H9 (cell line): ENCODE measurements around the gene R3HDML. TPM values are rescaled to one million over a fixed set of nuclear protein-coding genes. Genes with fewer than 3 reads are reported as not detected.

Experiments used
- DNase-seq: peaks from one replicate; pipeline ENCODE4 v3.0.0-alpha.2; 2017
- H2AFZ ChIP-seq: one replicate; pipeline ENCODE4 v1.6.1; 2013; ENCODE audit warnings: mild to moderate bottlenecking, low read length, control low read depth, moderate library complexity
- H2AK5ac ChIP-seq: 2 replicates; pipeline ENCODE4 v1.6.1; 2013; ENCODE audit warnings: low read length, control low read depth, mixed read lengths; ENCODE audit not compliant: insufficient read length
- H2BK120ac ChIP-seq: one replicate; pipeline ENCODE4 v1.6.1; 2013; ENCODE audit warnings: low read depth, mild to moderate bottlenecking, low read length, control low read depth, inconsistent platforms; ENCODE audit not compliant: poor library complexity, severe bottlenecking
- H2BK12ac ChIP-seq: 2 replicates; pipeline ENCODE4 v1.6.1; 2013; ENCODE audit warnings: low read length, control low read depth, mixed read lengths, low read depth; ENCODE audit not compliant: insufficient read length
- H2BK15ac ChIP-seq: 2 replicates; pipeline ENCODE4 v1.6.1; 2013; ENCODE audit warnings: low read depth, low read length, control low read depth
- H2BK20ac ChIP-seq: one replicate; pipeline ENCODE4 v1.6.1; 2013; ENCODE audit warnings: low read depth, mild to moderate bottlenecking, low read length, control low read depth, inconsistent platforms; ENCODE audit not compliant: poor library complexity, severe bottlenecking
- H2BK5ac ChIP-seq: 2 replicates; pipeline ENCODE4 v1.6.1; 2013; ENCODE audit warnings: low read length, control low read depth, mixed read lengths; ENCODE audit not compliant: insufficient read length
- H3K14ac ChIP-seq: 2 replicates; pipeline ENCODE4 v1.6.1; 2013; ENCODE audit warnings: low read length, control low read depth; ENCODE audit not compliant: insufficient read depth
- H3K18ac ChIP-seq: 2 replicates; pipeline ENCODE4 v1.6.1; 2013; ENCODE audit warnings: low read depth, mild to moderate bottlenecking, mixed read lengths, low read length, control low read depth; ENCODE audit not compliant: insufficient read length
- H3K23ac ChIP-seq: 2 replicates; pipeline ENCODE4 v1.6.1; 2013; ENCODE audit warnings: low read length, control low read depth, mixed read lengths, low read depth; ENCODE audit not compliant: insufficient read length
- H3K23me2 ChIP-seq: 2 replicates; pipeline ENCODE4 v1.6.1; 2013; ENCODE audit warnings: low read depth, mild to moderate bottlenecking, mixed read lengths, low read length, control low read depth; ENCODE audit not compliant: insufficient read length, poor library complexity, severe bottlenecking
- H3K27ac ChIP-seq: 2 replicates; pipeline ENCODE4 v1.5.1; 2013; ENCODE audit warnings: low read length, control low read depth, mixed read lengths, low read depth; ENCODE audit not compliant: insufficient read length
- H3K27me3 ChIP-seq: 2 replicates; pipeline ENCODE4 v1.6.1; 2013; ENCODE audit warnings: low read length, control low read depth, inconsistent platforms; ENCODE audit not compliant: insufficient read depth
- H3K4ac ChIP-seq: 2 replicates; pipeline ENCODE4 v1.6.1; 2013; ENCODE audit warnings: low read depth, mild to moderate bottlenecking, control low read depth, inconsistent platforms, low read length, moderate library complexity
- H3K4me1 ChIP-seq: 2 replicates; pipeline ENCODE4 v1.6.1; 2013; ENCODE audit warnings: low read length, control low read depth, inconsistent platforms; ENCODE audit not compliant: insufficient read depth
- H3K4me2 ChIP-seq: 2 replicates; pipeline ENCODE4 v1.6.1; 2013; ENCODE audit warnings: low read length, control low read depth, mixed read lengths; ENCODE audit not compliant: insufficient read length, insufficient read depth
- H3K56ac ChIP-seq: 2 replicates; pipeline ENCODE4 v1.6.1; 2013; ENCODE audit warnings: low read depth, mild to moderate bottlenecking, mixed read lengths, low read length, control low read depth; ENCODE audit not compliant: insufficient read length
- H3K79me1 ChIP-seq: 2 replicates; pipeline ENCODE4 v1.6.1; 2013; ENCODE audit warnings: low read depth, mild to moderate bottlenecking, moderate library complexity, low read length, control low read depth, inconsistent platforms; ENCODE audit not compliant: insufficient read depth, poor library complexity, severe bottlenecking
- H3K79me2 ChIP-seq: 2 replicates; pipeline ENCODE4 v1.6.1; 2013; ENCODE audit warnings: low read length, control low read depth, inconsistent platforms; ENCODE audit not compliant: insufficient read depth
- H3K9ac ChIP-seq: 2 replicates; pipeline ENCODE4 v1.6.1; 2013; ENCODE audit warnings: low read length, control low read depth, mixed read lengths; ENCODE audit not compliant: insufficient read length; ENCODE audit errors: extremely low read depth
- H3K9me3 ChIP-seq: one replicate; pipeline ENCODE4 v1.6.1; 2013; ENCODE audit warnings: low read depth, low read length, inconsistent platforms; ENCODE audit not compliant: control insufficient read depth
- H3T11ph ChIP-seq: one replicate; pipeline ENCODE4 v1.6.1; 2013; ENCODE audit warnings: mild to moderate bottlenecking, low read length, control low read depth, inconsistent platforms
- H4K20me1 ChIP-seq: one replicate; pipeline ENCODE4 v1.6.1; 2013; ENCODE audit not compliant: control insufficient read depth, insufficient read length, insufficient read depth
- H4K5ac ChIP-seq: 2 replicates; pipeline ENCODE4 v1.6.1; 2013; ENCODE audit warnings: low read depth, mild to moderate bottlenecking, mixed read lengths, low read length, control low read depth; ENCODE audit not compliant: insufficient read length
- H4K8ac ChIP-seq: replicated peaks from 2 replicates; pipeline ENCODE4 v1.6.1; 2013; ENCODE audit warnings: low read length, control low read depth, mixed read lengths, low read depth; ENCODE audit not compliant: insufficient read length
- H4K91ac ChIP-seq: 2 replicates; pipeline ENCODE4 v1.6.1; 2013; ENCODE audit warnings: low read depth, mild to moderate bottlenecking, moderate library complexity, mixed read lengths, low read length, control low read depth; ENCODE audit not compliant: insufficient read length
- H3K27ac Mint-ChIP-seq, 3 experiments: 2 replicates in 2 of 3; 3 replicates in 1 of 3; pipeline ENCODE4 v1.8.0; 2020 to 2021; ENCODE audit warnings: mixed read lengths in 3 of 3, mild to moderate bottlenecking in 1 of 3, moderate library complexity in 1 of 3
- H3K27me3 Mint-ChIP-seq: 2 replicates; pipeline ENCODE4 v1.8.0; 2021; ENCODE audit warnings: low read depth, mild to moderate bottlenecking, moderate library complexity, mixed read lengths
- H3K36me3 Mint-ChIP-seq, 3 experiments: 2 replicates in 2 of 3; 3 replicates in 1 of 3; pipeline ENCODE4 v1.8.0; 2020 to 2021; ENCODE audit warnings: low read depth in 3 of 3, mixed read lengths in 3 of 3; ENCODE audit not compliant: insufficient read depth in 1 of 3
- H3K4me1 Mint-ChIP-seq, 2 experiments: 2 replicates each; pipeline ENCODE4 v1.8.0; 2020; ENCODE audit warnings: mixed read lengths in 2 of 2
- H3K4me3 Mint-ChIP-seq, 2 experiments: 2 replicates in 1 of 2; 3 replicates in 1 of 2; pipeline ENCODE4 v1.8.0; 2020 to 2021; ENCODE audit warnings: mild to moderate bottlenecking in 2 of 2, mixed read lengths in 2 of 2, moderate library complexity in 1 of 2
- H3K9me3 Mint-ChIP-seq, 2 experiments: 2 replicates in 1 of 2; 3 replicates in 1 of 2; pipeline ENCODE4 v1.8.0; 2020; ENCODE audit warnings: mild to moderate bottlenecking in 2 of 2, mixed read lengths in 2 of 2, moderate library complexity in 1 of 2
- CTCF ChIP-seq: fragments of 200-600 bp; sonication (generic); conservative IDR thresholded peaks from 3 replicates; pipeline ENCODE4 v1.8.0; 2021; ENCODE audit warnings: antibody characterized with exemption, mild to moderate bottlenecking
- WGBS: extraction: QIAGEN DNeasy Blood & Tissue Kit; methylation state at CpG from one replicate; pipeline ENCODE4 v1.1.7; 2013; ENCODE audit warnings: missing lambda C conversion rate, low lambda C conversion rate, mixed read lengths; ENCODE audit not compliant: insufficient read length; ENCODE audit errors: extremely low coverage; 5-methylcytosine and 5-hydroxymethylcytosine counted together
- total RNA-seq: library from RNA; stranded (reverse); gene quantifications from 2 replicates; pipeline ENCODE4 v1.2.1, GENCODE V29; 2021

R3HDML gene
- total RNA-seq, 1 experiment from 2014 or later, result not detected

DNA sequence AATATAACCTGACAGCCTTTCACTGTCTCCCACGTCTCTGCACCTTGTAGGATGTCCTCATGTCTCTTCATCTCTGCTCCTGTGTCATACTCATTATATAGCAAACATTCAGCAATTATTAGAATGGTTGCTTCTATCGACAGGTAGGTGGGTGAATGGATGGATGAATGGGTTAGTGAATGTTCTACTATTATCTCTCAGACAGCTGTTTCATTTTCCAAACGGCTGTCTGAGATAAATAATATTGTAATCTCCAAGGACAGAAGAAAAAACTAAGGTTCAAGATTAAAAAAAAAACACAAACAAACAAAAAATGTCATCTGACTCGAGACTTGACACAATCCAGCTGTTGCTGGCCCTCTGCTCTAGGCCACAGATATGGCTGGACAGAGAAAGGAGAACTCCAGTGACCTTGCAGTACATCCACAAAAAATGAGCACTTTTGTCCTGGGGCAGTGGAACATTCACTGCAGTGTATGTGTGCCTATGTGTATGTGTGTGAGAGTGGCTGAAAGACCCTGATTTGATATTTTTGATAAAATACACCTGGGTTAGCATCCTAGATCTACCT, 20.8 kb downstream of the R3HDML start:
- H3K27me3 Mint-ChIP-seq, result peaks cover 2% of the 10 kb centered on the region
- peaks cover 0 to 5% of the 10 kb centered on the region in 2 experiments; a peak in 1 of 4 replicates for H3K4me1 Mint-ChIP-seq
- no peak overlapping the region for H3K27ac ChIP-seq

More for the DNA sequence above, 20.8 kb downstream of the R3HDML start:
- no peak overlapping the region for H3K56ac ChIP-seq
- TF ChIP-seq CTCF, result no peak
- no peak overlapping the region for H2AFZ ChIP-seq
- Mint-ChIP-seq H3K4me3 (no peak overlapping the region), H3K9me3 (no peaks in the 10 kb centered on the region; a peak in 1 of 5 replicates), H3K27ac (no peak overlapping the region), H3K36me3 (no peaks in the 10 kb centered on the region)
- H3K4me2 ChIP-seq, result no peak overlapping the region
- H3K4me1 ChIP-seq, result no peaks in the 10 kb centered on the region
- no peaks in the 10 kb centered on the region for H4K20me1 ChIP-seq
- H2BK12ac ChIP-seq, result no peak overlapping the region
- H2AK5ac ChIP-seq, result no peak overlapping the region
- no peak overlapping the region for H4K91ac ChIP-seq
- H3K27me3 ChIP-seq, result no peaks in the 10 kb centered on the region
- no peak overlapping the region for H3K14ac ChIP-seq
- H2BK5ac ChIP-seq, result no peak overlapping the region
- H3K18ac ChIP-seq, result no peak overlapping the region
- H3K23me2 ChIP-seq, result no peaks in the 10 kb centered on the region
- no peak overlapping the region for H3K9ac ChIP-seq
- WGBS, result no CpG with 5 or more reads among the region's 4 CpGs
- no peak overlapping the region for H3K23ac ChIP-seq
- H2BK15ac ChIP-seq, result no peak overlapping the region
- no peaks in the 10 kb centered on the region for H3K79me2 ChIP-seq
- no peak overlapping the region for H4K8ac ChIP-seq
- H3K4ac ChIP-seq, result no peak overlapping the region
- DNase-seq, result no peak
- no peaks in the 10 kb centered on the region for H3K9me3 ChIP-seq
- no peak overlapping the region for H4K5ac ChIP-seq
- H2BK20ac ChIP-seq, result no peak overlapping the region
- no peaks in the 10 kb centered on the region for H3K79me1 ChIP-seq
- H3T11ph ChIP-seq, result no peak overlapping the region
- no peak overlapping the region for H2BK120ac ChIP-seq
